A549 (cell line): ENCODE results near the gene PDLIM1.

Experiments
- EHMT2 ChIP-seq: fragments of 200-600 bp; sonication (generic); IDR thresholded peaks from 2 replicates; pipeline ENCODE4 v1.6.1; 2016; ENCODE audit warnings: antibody characterized with exemption, low read depth, mild to moderate bottlenecking, moderate library complexity
- GATA3 ChIP-seq: IDR thresholded peaks from 2 replicates; pipeline ENCODE4 v1.6.1; 2012; ENCODE audit warnings: borderline replicate concordance
- HOXA7 ChIP-seq: fragments of 250-450 bp; sonication (Bioruptor Pico); IDR thresholded peaks from 2 replicates; pipeline ENCODE4 v1.5.0; 2020; ENCODE audit warnings: mild to moderate bottlenecking, moderate library complexity
- POLR2A ChIP-seq: IDR thresholded peaks from 2 replicates; pipeline ENCODE4 v1.6.1; 2012; ENCODE audit warnings: mild to moderate bottlenecking, low read length
- SREBF2 ChIP-seq: fragments of 450-650 bp; IDR thresholded peaks from 2 replicates; pipeline ENCODE4 v1.6.1; 2014; ENCODE audit warnings: mild to moderate bottlenecking, moderate library complexity
- TF ChIP-seq, protein P1 (sequence below): fragments of >200 bp; sonication (Bioruptor Twin); formaldehyde crosslinking; IDR thresholded peaks from 3 replicates; pipeline ENCODE4 v1.5.1; 2016
- TF ChIP-seq, protein P2 (sequence below): fragments of 250-450 bp; sonication (Bioruptor Pico); IDR thresholded peaks from 2 replicates; pipeline ENCODE4 v1.5.0; 2021; ENCODE audit warnings: mild to moderate bottlenecking, moderate library complexity, borderline replicate concordance
- TF ChIP-seq, protein P3 (sequence below): fragments of >200 bp; sonication (Bioruptor Twin); formaldehyde crosslinking; IDR thresholded peaks from 2 replicates; pipeline ENCODE4 v1.6.1; 2016
- TF ChIP-seq, protein P4 (sequence below): fragments of 200-600 bp; sonication (generic); IDR thresholded peaks from 2 replicates; pipeline ENCODE4 v1.6.1; 2016; ENCODE audit warnings: antibody characterized with exemption, mild to moderate bottlenecking, moderate library complexity

DNA sequence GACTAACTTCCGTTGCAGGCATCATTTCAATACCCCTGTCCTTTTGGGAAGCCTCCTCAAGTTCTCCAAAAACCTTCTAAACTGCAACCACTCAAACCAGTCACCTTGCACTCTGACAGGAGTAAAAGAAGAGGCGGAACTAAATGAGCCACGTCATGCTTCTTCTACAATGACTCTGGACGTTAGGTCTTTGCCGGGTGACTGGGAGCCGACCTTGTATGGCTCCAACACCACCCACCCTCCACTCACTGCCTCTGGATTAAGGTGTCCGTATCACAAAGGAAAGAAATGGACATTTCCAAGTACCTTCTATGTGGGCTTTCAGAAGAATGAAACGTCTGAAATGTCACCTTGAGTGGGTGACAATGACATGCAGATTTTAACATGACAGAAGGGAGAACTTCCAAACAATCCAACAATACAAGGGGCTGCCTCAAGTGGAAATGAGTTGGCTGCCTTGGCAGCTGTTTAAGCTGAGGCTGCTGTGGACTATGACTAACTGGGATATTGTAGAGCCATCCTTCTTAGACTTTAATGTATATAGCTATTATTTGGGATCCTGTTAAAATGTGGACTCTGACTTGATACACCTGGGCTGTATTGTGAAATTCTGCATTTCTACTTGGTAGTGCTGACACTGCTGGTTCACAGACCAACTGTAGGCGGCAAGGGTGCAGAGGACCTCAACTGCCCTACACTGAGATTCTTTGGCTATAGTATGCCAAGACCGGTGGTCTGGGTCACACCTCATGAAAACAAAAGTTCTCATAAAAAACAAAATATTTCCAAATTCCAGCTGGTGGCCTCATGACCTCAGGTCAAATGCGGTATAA lies 33.8 kb upstream of the PDLIM1 start:
- TF ChIP-seq, protein P1, sequence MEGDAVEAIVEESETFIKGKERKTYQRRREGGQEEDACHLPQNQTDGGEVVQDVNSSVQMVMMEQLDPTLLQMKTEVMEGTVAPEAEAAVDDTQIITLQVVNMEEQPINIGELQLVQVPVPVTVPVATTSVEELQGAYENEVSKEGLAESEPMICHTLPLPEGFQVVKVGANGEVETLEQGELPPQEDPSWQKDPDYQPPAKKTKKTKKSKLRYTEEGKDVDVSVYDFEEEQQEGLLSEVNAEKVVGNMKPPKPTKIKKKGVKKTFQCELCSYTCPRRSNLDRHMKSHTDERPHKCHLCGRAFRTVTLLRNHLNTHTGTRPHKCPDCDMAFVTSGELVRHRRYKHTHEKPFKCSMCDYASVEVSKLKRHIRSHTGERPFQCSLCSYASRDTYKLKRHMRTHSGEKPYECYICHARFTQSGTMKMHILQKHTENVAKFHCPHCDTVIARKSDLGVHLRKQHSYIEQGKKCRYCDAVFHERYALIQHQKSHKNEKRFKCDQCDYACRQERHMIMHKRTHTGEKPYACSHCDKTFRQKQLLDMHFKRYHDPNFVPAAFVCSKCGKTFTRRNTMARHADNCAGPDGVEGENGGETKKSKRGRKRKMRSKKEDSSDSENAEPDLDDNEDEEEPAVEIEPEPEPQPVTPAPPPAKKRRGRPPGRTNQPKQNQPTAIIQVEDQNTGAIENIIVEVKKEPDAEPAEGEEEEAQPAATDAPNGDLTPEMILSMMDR: no peak
- no peak for TF ChIP-seq EHMT2
- TF ChIP-seq HOXA7 (CRISPR knock-in tag): no peak
- TF ChIP-seq SREBF2: no peak
- TF ChIP-seq, protein P2, sequence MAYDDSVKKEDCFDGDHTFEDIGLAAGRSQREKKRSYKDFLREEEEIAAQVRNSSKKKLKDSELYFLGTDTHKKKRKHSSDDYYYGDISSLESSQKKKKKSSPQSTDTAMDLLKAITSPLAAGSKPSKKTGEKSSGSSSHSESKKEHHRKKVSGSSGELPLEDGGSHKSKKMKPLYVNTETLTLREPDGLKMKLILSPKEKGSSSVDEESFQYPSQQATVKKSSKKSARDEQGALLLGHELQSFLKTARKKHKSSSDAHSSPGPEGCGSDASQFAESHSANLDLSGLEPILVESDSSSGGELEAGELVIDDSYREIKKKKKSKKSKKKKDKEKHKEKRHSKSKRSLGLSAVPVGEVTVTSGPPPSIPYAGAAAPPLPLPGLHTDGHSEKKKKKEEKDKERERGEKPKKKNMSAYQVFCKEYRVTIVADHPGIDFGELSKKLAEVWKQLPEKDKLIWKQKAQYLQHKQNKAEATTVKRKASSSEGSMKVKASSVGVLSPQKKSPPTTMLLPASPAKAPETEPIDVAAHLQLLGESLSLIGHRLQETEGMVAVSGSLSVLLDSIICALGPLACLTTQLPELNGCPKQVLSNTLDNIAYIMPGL: no peak
- TF ChIP-seq, protein P3, sequence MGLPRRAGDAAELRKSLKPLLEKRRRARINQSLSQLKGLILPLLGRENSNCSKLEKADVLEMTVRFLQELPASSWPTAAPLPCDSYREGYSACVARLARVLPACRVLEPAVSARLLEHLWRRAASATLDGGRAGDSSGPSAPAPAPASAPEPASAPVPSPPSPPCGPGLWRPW: no peak
- TF ChIP-seq GATA3: no peak
- TF ChIP-seq, protein P4, sequence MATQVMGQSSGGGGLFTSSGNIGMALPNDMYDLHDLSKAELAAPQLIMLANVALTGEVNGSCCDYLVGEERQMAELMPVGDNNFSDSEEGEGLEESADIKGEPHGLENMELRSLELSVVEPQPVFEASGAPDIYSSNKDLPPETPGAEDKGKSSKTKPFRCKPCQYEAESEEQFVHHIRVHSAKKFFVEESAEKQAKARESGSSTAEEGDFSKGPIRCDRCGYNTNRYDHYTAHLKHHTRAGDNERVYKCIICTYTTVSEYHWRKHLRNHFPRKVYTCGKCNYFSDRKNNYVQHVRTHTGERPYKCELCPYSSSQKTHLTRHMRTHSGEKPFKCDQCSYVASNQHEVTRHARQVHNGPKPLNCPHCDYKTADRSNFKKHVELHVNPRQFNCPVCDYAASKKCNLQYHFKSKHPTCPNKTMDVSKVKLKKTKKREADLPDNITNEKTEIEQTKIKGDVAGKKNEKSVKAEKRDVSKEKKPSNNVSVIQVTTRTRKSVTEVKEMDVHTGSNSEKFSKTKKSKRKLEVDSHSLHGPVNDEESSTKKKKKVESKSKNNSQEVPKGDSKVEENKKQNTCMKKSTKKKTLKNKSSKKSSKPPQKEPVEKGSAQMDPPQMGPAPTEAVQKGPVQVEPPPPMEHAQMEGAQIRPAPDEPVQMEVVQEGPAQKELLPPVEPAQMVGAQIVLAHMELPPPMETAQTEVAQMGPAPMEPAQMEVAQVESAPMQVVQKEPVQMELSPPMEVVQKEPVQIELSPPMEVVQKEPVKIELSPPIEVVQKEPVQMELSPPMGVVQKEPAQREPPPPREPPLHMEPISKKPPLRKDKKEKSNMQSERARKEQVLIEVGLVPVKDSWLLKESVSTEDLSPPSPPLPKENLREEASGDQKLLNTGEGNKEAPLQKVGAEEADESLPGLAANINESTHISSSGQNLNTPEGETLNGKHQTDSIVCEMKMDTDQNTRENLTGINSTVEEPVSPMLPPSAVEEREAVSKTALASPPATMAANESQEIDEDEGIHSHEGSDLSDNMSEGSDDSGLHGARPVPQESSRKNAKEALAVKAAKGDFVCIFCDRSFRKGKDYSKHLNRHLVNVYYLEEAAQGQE: no peak
- no peak for TF ChIP-seq POLR2A
